GM18873 (cell line): Measurements from ENCODE around the gene PRR5.

Experiments used
- ATAC-seq: cut with Tn5 transposase; IDR thresholded peaks from one replicate; pipeline ENCODE4 v1.9.1; 2021; ENCODE audit warnings: mild to moderate bottlenecking, moderate library complexity, moderate number of reproducible peaks; ENCODE audit not compliant: unreplicated experiment, low FRiP score

The PRR5 gene

DNA sequence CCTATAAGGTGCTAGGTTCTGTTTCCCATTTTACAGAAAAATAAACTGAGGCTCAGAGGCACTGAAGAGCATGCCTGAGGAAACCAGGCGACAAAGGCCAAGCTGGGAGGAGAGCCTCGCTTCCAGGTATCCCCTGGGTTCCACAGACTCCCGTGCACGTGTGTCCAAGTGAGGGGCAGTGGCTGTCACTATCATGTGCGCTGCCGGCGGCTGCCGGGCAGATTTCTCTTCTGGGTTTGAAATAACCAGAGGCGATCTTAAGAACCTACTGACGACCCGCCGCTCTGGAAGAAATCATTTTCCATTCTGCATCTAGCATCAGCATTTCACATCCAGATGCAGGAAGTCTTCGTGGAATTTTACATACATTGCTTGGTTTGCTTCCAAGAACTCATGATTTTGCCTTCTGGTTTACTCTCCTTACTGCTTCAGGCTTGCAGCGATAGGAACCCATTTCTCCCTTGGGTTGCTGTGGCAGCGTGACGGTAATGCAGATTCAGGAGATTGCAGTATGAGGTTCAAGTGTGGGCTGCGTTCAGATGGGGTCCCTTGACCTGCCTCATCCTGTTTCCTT is 79.0 kb downstream of the PRR5 start:
- ATAC-seq: no peak

DNA sequence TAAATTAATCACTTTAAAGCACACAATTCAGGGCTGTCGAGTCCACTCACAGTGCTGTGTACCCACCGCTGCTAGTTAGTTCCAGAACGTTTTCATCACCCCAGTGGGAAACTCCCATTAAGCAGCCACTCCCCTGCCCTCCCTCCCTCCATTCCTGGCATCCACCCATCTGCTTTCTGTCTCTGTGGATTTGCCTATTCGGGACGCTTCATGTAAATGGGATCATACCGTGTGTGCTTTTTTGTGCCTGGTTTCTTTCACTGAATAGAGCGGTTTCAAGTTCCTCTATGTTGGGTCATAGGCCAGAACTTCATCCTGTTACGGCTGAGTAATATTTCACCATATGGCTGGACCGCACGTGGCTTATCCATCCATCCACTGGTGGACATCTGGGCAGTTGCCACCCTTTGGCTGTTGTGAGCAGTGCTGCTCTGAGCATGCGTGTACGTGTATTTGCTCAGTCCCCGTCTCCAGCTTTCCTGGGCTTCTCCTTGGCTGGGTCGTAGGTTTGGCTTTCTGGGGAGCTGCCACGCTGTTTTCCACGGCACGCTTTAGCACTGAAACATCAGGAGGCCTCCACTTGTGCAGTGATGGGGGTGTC is 80.5 kb downstream of the PRR5 start:
- no peak for ATAC-seq

DNA sequence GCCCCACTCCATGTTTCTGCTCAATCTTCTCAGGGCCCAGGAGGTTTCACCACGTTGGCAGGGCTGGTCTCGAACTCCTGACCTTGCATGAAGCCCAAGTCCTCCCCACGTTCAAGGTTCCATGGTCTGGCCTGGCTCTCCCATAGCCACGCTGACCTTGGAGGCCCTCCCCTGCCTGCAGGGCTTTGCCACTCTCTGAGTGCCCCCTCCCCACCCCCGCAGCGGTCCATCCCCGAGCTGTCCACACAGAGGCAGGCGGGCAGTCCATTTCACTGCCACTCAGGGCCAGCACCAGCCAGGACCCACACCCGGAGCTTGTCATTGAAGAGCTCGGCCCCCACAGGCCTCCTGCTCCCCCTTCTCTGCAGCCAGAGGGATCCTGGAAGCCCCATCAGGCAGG is 81.1 kb downstream of the PRR5 start:
- ATAC-seq: no peak

DNA sequence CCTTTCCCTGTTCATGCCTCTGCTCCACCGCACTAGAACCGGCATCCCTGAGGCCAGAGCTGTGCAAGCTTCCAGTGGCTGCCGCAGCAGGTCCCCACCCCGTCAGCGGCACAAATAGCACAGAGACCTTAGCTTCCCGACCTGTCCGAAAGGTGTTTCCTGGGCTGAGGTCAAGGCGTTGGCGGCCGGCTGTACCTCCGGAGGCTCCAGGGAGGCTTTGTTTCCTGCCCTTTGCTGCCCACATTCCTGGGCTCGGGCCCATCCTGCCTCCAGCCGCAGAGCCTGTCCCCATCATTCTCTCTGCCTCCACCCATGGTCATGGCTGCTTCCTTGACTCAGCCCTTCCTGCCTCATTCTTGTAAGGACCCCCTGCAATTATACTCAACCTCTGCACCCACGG is 81.6 kb downstream of the PRR5 start:
- ATAC-seq: no peak

DNA sequence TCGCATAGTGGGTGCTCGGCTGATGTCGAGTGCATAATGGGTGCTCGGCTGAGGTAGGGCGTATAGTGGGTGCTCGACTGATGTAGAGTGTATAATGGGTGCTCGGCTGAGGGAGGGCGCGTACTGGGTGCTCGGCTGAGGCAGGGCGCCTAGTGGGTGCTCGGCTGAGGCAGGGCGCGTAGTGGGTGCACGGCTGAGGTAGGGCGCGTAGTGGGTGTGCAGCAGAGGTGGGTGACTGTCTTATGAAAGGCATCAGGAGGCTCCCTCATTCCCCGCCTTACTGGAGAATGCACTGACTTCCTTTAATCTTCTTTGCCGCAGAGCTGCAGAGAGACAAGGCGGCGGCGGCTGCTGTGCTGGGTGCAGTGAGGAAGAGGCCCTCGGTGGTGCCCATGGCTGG is 84.1 kb downstream of the PRR5 start:
- no peak for ATAC-seq

DNA sequence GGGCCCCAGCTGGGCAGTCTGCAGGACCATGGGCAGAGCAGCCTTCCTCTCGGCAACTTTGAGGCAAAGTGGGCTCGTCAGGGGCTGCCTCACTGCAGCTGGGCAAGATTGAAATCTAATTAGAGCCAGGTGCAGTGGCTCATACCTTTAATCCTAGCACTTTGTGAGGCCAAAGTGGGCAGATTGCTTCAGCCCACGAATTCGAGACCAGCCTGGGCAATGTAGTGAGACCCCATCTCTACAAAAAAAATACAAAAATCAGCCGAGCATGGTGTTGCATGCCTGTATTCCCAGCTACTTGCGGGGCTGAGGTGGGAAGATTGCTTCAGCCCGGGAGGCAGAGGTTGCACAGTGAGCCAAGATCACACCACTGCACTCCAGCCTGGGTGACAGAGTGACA is 84.6 kb downstream of the PRR5 start:
- no peak for ATAC-seq
